Activated CD4-positive, alpha-beta memory T cell treated with anti-CD3 and anti-CD28 coated beads for 36 hours (primary cell): ENCODE data around the gene ITPR3. TPM values are rescaled to one million over a fixed set of nuclear protein-coding genes. Genes with fewer than 3 reads are reported as not detected.

ENCODE experiments used
- CTCF ChIA-PET: fragments of 350-600 bp; sonication (Branson Sonifier 250); formaldehyde crosslinking; loops from one replicate; lab custom pipeline; 2021; ENCODE audit warnings: antibody characterized with exemption, inconsistent platforms; lab: Charles Lee
- POLR2A ChIA-PET: fragments of 350-600 bp; sonication (Branson Sonifier 250); formaldehyde crosslinking; loops from one replicate; lab custom pipeline; 2021; ENCODE audit warnings: antibody characterized with exemption; lab: Charles Lee
- DNase-seq: peaks from one replicate; pipeline ENCODE4 v3.0.0-alpha.2; 2020
- H3K27ac Mint-ChIP-seq: one replicate; pipeline ENCODE4 v1.8.0; 2021; ENCODE audit warnings: mixed read lengths
- H3K27me3 Mint-ChIP-seq: one replicate; pipeline ENCODE4 v1.8.0; 2021; ENCODE audit warnings: mixed read lengths
- H3K36me3 Mint-ChIP-seq: one replicate; pipeline ENCODE4 v1.8.0; 2021; ENCODE audit warnings: mixed read lengths
- H3K4me1 Mint-ChIP-seq: one replicate; pipeline ENCODE4 v1.8.0; 2021; ENCODE audit warnings: low read depth, mixed read lengths
- H3K4me3 Mint-ChIP-seq: one replicate; pipeline ENCODE4 v1.8.0; 2021; ENCODE audit warnings: mild to moderate bottlenecking, mixed read lengths
- H3K9me3 Mint-ChIP-seq: one replicate; pipeline ENCODE4 v1.8.0; 2021; ENCODE audit warnings: mixed read lengths
- intact Hi-C: fragments of 100-400 bp; cut with micrococcal nuclease; formaldehyde crosslinking; loops from one replicate; pipeline ENCODE4 v1.15.1; 2023
- total RNA-seq, 2 experiments: library from RNA; stranded (reverse); gene quantifications; one replicate each; pipeline ENCODE4 v1.2.3, GENCODE V29; 2021

ITPR3 gene
- total RNA-seq, 2 experiments from 2014 or later, result 41.6 to 45.6 TPM

- Mint-ChIP-seq H3K4me1 (peaks cover 15% of the 10 kb centered on the region), H3K27ac (peak overlapping the region; percentile 80), H3K36me3 (peaks cover 58% of the 10 kb centered on the region), H3K4me3 (no peak overlapping the region), H3K27me3 (no peaks in the 10 kb centered on the region), H3K9me3 (no peaks in the 10 kb centered on the region)
- intact Hi-C loops, result no loop called here
- ChIA-PET POLR2A (interaction anchor here (0.6 to 1.5 kb wide), 2 partner anchors 10 to 15 kb away, joined by 3 read pairs; no protein-coding TSS in a partner anchor), CTCF (interaction anchor here (0.9 to 2.8 kb wide), 7 partner anchors 11 to 96 kb away, joined by 3 to 19 read pairs (median 3); partner anchors contain the start of gene UQCC2)
- no peak for DNase-seq
These were observed 62.7 kb downstream of the ITPR3 start for GRCh38 chr6:33683576-33684427.

GRCh38 chr6:33684428-33684896 is 63.3 kb downstream of the ITPR3 start:
- Mint-ChIP-seq H3K27ac (peak overlapping the region; percentile 80), H3K4me3 (no peak overlapping the region), H3K4me1 (peaks cover 15% of the 10 kb centered on the region), H3K9me3 (no peaks in the 10 kb centered on the region), H3K36me3 (peaks cover 59% of the 10 kb centered on the region), H3K27me3 (no peaks in the 10 kb centered on the region)
- DNase-seq, result no peak
- ChIA-PET POLR2A (interaction anchor here (0.6 kb wide), 1 partner anchor 10 kb away, joined by 3 read pairs; no protein-coding TSS in a partner anchor), CTCF (interaction anchor here (2.8 kb wide), 1 partner anchor 16 kb away, joined by 19 read pairs; no protein-coding TSS in a partner anchor)
- intact Hi-C loops, result no loop called here

GRCh38 chr6:33684983-33685382 is 63.9 kb downstream of the ITPR3 start:
- Mint-ChIP-seq H3K36me3 (peaks cover 58% of the 10 kb centered on the region), H3K27ac (peak overlapping the region; percentile 30)
- POLR2A ChIA-PET, result no interaction called here

GRCh38 chr6:33685411-33686224 is 64.5 kb downstream of the ITPR3 start:
- ChIA-PET POLR2A (no interaction called here), CTCF (interaction anchor here (0.6 kb wide), 1 partner anchor 17 kb away, joined by 3 read pairs; no protein-coding TSS in a partner anchor)
- no peak for DNase-seq
- peak overlapping the region; percentile 30 for H3K27ac Mint-ChIP-seq
- no peak overlapping the region for H3K4me3 Mint-ChIP-seq
- H3K4me1 Mint-ChIP-seq, result peaks cover 15% of the 10 kb centered on the region
- intact Hi-C loops, result no loop called here
- H3K27me3 Mint-ChIP-seq, result no peaks in the 10 kb centered on the region
- H3K36me3 Mint-ChIP-seq, result peaks cover 59% of the 10 kb centered on the region
- no peaks in the 10 kb centered on the region for H3K9me3 Mint-ChIP-seq

More at GRCh38 chr6:33684983-33685382, 63.9 kb downstream of the ITPR3 start:
- CTCF ChIA-PET, result no interaction called here
- Mint-ChIP-seq H3K4me3 (no peak overlapping the region), H3K4me1 (peaks cover 15% of the 10 kb centered on the region), H3K9me3 (no peaks in the 10 kb centered on the region), H3K27me3 (no peaks in the 10 kb centered on the region)
- no peak for DNase-seq
- intact Hi-C loops, result no loop called here

- peak overlapping the region; percentile 5 for H3K27ac Mint-ChIP-seq
These were observed 65.3 kb downstream of the ITPR3 start for GRCh38 chr6:33686225-33686924.

GRCh38 chr6:33686981-33687975 is 66.2 kb downstream of the ITPR3 start:
- Mint-ChIP-seq H3K4me1 (peaks cover 28% of the 10 kb centered on the region), H3K9me3 (no peaks in the 10 kb centered on the region), H3K36me3 (peaks cover 62% of the 10 kb centered on the region), H3K4me3 (no peak overlapping the region), H3K27me3 (no peaks in the 10 kb centered on the region), H3K27ac (no peak overlapping the region)
- ChIA-PET CTCF (no interaction called here), POLR2A (no interaction called here)
- intact Hi-C loops, result no loop called here
- no peak for DNase-seq

More at GRCh38 chr6:33686225-33686924, 65.3 kb downstream of the ITPR3 start:
- intact Hi-C loops, result no loop called here
- peaks cover 21% of the 10 kb centered on the region for H3K4me1 Mint-ChIP-seq
- no peaks in the 10 kb centered on the region for H3K9me3 Mint-ChIP-seq
- POLR2A ChIA-PET, result no interaction called here
- CTCF ChIA-PET, result interaction anchor here (0.6 kb wide), 1 partner anchor 16 kb away, joined by 3 read pairs; no protein-coding TSS in a partner anchor
- H3K36me3 Mint-ChIP-seq, result peaks cover 60% of the 10 kb centered on the region
- no peaks in the 10 kb centered on the region for H3K27me3 Mint-ChIP-seq
- no peak for DNase-seq
- no peak overlapping the region for H3K4me3 Mint-ChIP-seq

- peaks cover 29% of the 10 kb centered on the region for H3K4me1 Mint-ChIP-seq
- no peak overlapping the region for H3K4me3 Mint-ChIP-seq
- DNase-seq, result no peak
- H3K27ac Mint-ChIP-seq, result no peak overlapping the region
- no peaks in the 10 kb centered on the region for H3K9me3 Mint-ChIP-seq
- peaks cover 65% of the 10 kb centered on the region for H3K36me3 Mint-ChIP-seq
- H3K27me3 Mint-ChIP-seq, result no peaks in the 10 kb centered on the region
- ChIA-PET CTCF (interaction anchor here (0.7 kb wide), 1 partner anchor 23 kb away, joined by 3 read pairs; the partner anchor contains the start of gene UQCC2), POLR2A (no interaction called here)
- intact Hi-C loops, result no loop called here
These were observed 66.9 kb downstream of the ITPR3 start for GRCh38 chr6:33688006-33688405.

GRCh38 chr6:33688451-33689147 is 67.5 kb downstream of the ITPR3 start:
- Mint-ChIP-seq H3K36me3 (peaks cover 67% of the 10 kb centered on the region), H3K27ac (no peak overlapping the region)
- POLR2A ChIA-PET, result no interaction called here

GRCh38 chr6:33689148-33689494 is 68.0 kb downstream of the ITPR3 start:
- no peak for DNase-seq
- Mint-ChIP-seq H3K4me1 (peaks cover 33% of the 10 kb centered on the region), H3K36me3 (peaks cover 67% of the 10 kb centered on the region), H3K9me3 (no peaks in the 10 kb centered on the region), H3K27ac (peak overlapping the region; percentile 12), H3K4me3 (no peak overlapping the region), H3K27me3 (no peaks in the 10 kb centered on the region)
- intact Hi-C loops, result no loop called here
- POLR2A ChIA-PET, result no interaction called here
- CTCF ChIA-PET, result no interaction called here

More at GRCh38 chr6:33688451-33689147, 67.5 kb downstream of the ITPR3 start:
- Mint-ChIP-seq H3K27me3 (no peaks in the 10 kb centered on the region), H3K9me3 (no peaks in the 10 kb centered on the region), H3K4me1 (peaks cover 29% of the 10 kb centered on the region), H3K4me3 (no peak overlapping the region)
- CTCF ChIA-PET, result interaction anchor here (0.7 kb wide), 1 partner anchor 23 kb away, joined by 3 read pairs; the partner anchor contains the start of gene UQCC2
- no peak for DNase-seq
- intact Hi-C loops, result no loop called here

GRCh38 chr6:33689879-33690278 is 68.8 kb downstream of the ITPR3 start:
- no peak for DNase-seq
- Mint-ChIP-seq H3K4me1 (peaks cover 41% of the 10 kb centered on the region), H3K27ac (no peak overlapping the region), H3K9me3 (no peaks in the 10 kb centered on the region), H3K36me3 (peaks cover 69% of the 10 kb centered on the region), H3K4me3 (no peak overlapping the region), H3K27me3 (no peaks in the 10 kb centered on the region)
- CTCF ChIA-PET, result interaction anchor here (1.3 to 1.5 kb wide), 2 partner anchors 11 to 105 kb away, joined by 3 to 14 read pairs; no protein-coding TSS in a partner anchor
- POLR2A ChIA-PET, result no interaction called here
- intact Hi-C loops, result loop anchor here (5.0 to 10.0 kb wide), 2 partner anchors 58 to 275 kb away; partner anchors contain the start of genes CUTA and PHF1
